ENCODE data around the gene DISC1. TPM values are rescaled to one million over a fixed set of nuclear protein-coding genes. Genes with fewer than 3 reads are reported as not detected.

The DISC1 gene
- total RNA-seq, 1 experiment from 2014 or later = 0.36 TPM

GRCh38 chr1:231924180-231924579 is 297.6 kb downstream of the DISC1 start:
- Histone ChIP-seq H3K4me1 (ENCODE audit: control insufficient read depth, insufficient read depth, low read length) (no peaks in the 10 kb centered on the region), H3K4me3 (ENCODE audit: low read depth in 2 of 2, low read length in 2 of 2) (no peak overlapping the region), H3K27me3 (ENCODE audit: control insufficient read depth, insufficient read depth, low read length) (no peaks in the 10 kb centered on the region; the same call in 1 of the 2 replicates), H3K36me3 (ENCODE audit: control insufficient read depth, insufficient read depth, low read length) (no peaks in the 10 kb centered on the region), H3K9me3 (ENCODE audit: control insufficient read depth, insufficient read depth, low read depth, low read length) (no peaks in the 10 kb centered on the region), H3K27ac (ENCODE audit: low read length) (no peak overlapping the region)
- CTCF ChIA-PET = no interaction called here
- POLR2A ChIA-PET = interaction anchor here (1.0 kb wide), 1 partner anchor 24 kb away, joined by 8 read pairs; no protein-coding TSS in a partner anchor
- no peak for DNase-seq (ENCODE audit: low read depth, low spot score)
- no peak for TF ChIP-seq SIN3A (IDR thresholded peaks at IDR 0.05; ENCODE audit: borderline replicate concordance, insufficient read depth, low read depth, low read length)
- TF ChIP-seq REST (IDR thresholded peaks at IDR 0.05; ENCODE audit: insufficient read depth in 1 of 2, low read depth in 2 of 2, low read length in 1 of 2) = no peak
- no peak for TF ChIP-seq CTCF (IDR thresholded peaks at IDR 0.05)
- TF ChIP-seq POLR2AphosphoS5 (IDR thresholded peaks at IDR 0.05; ENCODE audit: low read depth, low read length) = no peak
- TF ChIP-seq TCF7L2 (IDR thresholded peaks at IDR 0.05; ENCODE audit: low read depth, low read length) = no peak
- in situ Hi-C loops (cut with HindIII; ENCODE audit: low pct_unique_long_range_greater_than_20kb, low sequenced_read_pairs) = no loop called here
- BruUV-seq (replicated peaks) = no TSS peak
- ATAC-seq = no peak
- intact Hi-C loops (cut with micrococcal nuclease; ENCODE audit: unreplicated experiment) = no loop called here

GRCh38 chr1:231925864-231926263 is 299.3 kb downstream of the DISC1 start:
- in situ Hi-C loops (cut with HindIII; ENCODE audit: low pct_unique_long_range_greater_than_20kb, low sequenced_read_pairs) = no loop called here
- intact Hi-C loops (cut with micrococcal nuclease; ENCODE audit: unreplicated experiment) = no loop called here
- H3K27me3 ChIP-seq (ENCODE audit: control insufficient read depth, insufficient read depth, low read length) = no peaks in the 10 kb centered on the region; the same call in 1 of the 2 replicates
- ChIA-PET CTCF (no interaction called here), POLR2A (no interaction called here)
- ATAC-seq (no peak), DNase-seq (ENCODE audit: low read depth, low spot score) (no peak)
- no TSS peak for BruUV-seq (replicated peaks)
- no peaks in the 10 kb centered on the region for H3K9me3 ChIP-seq (ENCODE audit: control insufficient read depth, insufficient read depth, low read depth, low read length)
- no peaks in the 10 kb centered on the region for H3K4me1 ChIP-seq (ENCODE audit: control insufficient read depth, insufficient read depth, low read length)
- H3K4me3 ChIP-seq (ENCODE audit: low read depth in 2 of 2, low read length in 2 of 2) = no peak overlapping the region
- H3K36me3 ChIP-seq (ENCODE audit: control insufficient read depth, insufficient read depth, low read length) = no peaks in the 10 kb centered on the region
- no peak overlapping the region for H3K27ac ChIP-seq (ENCODE audit: low read length)
- TF ChIP-seq POLR2AphosphoS5 (IDR thresholded peaks at IDR 0.05; ENCODE audit: low read depth, low read length) (no peak), SIN3A (IDR thresholded peaks at IDR 0.05; ENCODE audit: borderline replicate concordance, insufficient read depth, low read depth, low read length) (no peak), TCF7L2 (IDR thresholded peaks at IDR 0.05; ENCODE audit: low read depth, low read length) (no peak), REST (IDR thresholded peaks at IDR 0.05; ENCODE audit: insufficient read depth in 1 of 2, low read depth in 2 of 2, low read length in 1 of 2) (no peak), CTCF (IDR thresholded peaks at IDR 0.05) (no peak)
